Spinal cord (tissue), 10 donors: ENCODE measurements around the gene NF1. TPM values are rescaled to one million over a fixed set of nuclear protein-coding genes. Genes with fewer than 3 reads are reported as not detected.
"Not testable (repeated sequence)": the region's sequence is repeated elsewhere in the genome, so short reads cannot be mapped to it uniquely, and the experiment has no call there.

Experiments used
- DNase-seq, 6 donors: peaks; one replicate each; pipeline versions ENCODE4 v3.0.0 to v3.0.0-alpha.2; 2013 to 2015; ENCODE audit warnings: low spot score in 6 of 6, low read depth in 4 of 6
- H3K27ac ChIP-seq: one replicate; pipeline ENCODE4 v1.5.1; 2013; ENCODE audit warnings: low read depth, low read length, control low read depth
- H3K27me3 ChIP-seq: one replicate; pipeline ENCODE4 v1.6.1; 2013; ENCODE audit warnings: low read length; ENCODE audit not compliant: control insufficient read depth, insufficient read depth
- H3K36me3 ChIP-seq: one replicate; pipeline ENCODE4 v1.6.1; 2013; ENCODE audit warnings: low read length; ENCODE audit not compliant: control insufficient read depth, insufficient read depth
- H3K4me1 ChIP-seq: one replicate; pipeline ENCODE4 v1.6.1; 2013; ENCODE audit warnings: low read length; ENCODE audit not compliant: control insufficient read depth, insufficient read depth
- H3K4me3 ChIP-seq: one replicate; pipeline ENCODE4 v1.5.1; 2013; ENCODE audit warnings: low read depth, low read length, control low read depth
- H3K9me3 ChIP-seq: one replicate; pipeline ENCODE4 v1.6.1; 2013; ENCODE audit warnings: low read length; ENCODE audit not compliant: control insufficient read depth, insufficient read depth
- WGBS: methylation state at CpG from one replicate; pipeline ENCODE4 v1.1.5; 2013; ENCODE audit warnings: missing lambda C conversion rate; ENCODE audit not compliant: insufficient coverage; 5-methylcytosine and 5-hydroxymethylcytosine counted together
- polyA plus RNA-seq, 2 donors: library from polyadenylated mRNA; unstranded; fragments of 120-200 nt; gene quantifications; one replicate each; pipeline ENCODE4 v1.2.1, GENCODE V29; 2013; ENCODE audit not compliant: insufficient read length in 2 of 2
- total RNA-seq, 2 donors: library from RNA; depleted of rRNA in 1 of 2; stranded (reverse); fragments of 120-200 nt in 1 of 2; fragments of >200 nt in 1 of 2; gene quantifications; one replicate each; pipeline versions ENCODE4 v1.2.3 to v1.2.4, GENCODE V29; 2013 to 2014
- donor health status: healthy.

The NF1 gene
- total and polyA plus RNA-seq, 4 donors: 41.1 to 140 (median 54.9) TPM

DNA sequence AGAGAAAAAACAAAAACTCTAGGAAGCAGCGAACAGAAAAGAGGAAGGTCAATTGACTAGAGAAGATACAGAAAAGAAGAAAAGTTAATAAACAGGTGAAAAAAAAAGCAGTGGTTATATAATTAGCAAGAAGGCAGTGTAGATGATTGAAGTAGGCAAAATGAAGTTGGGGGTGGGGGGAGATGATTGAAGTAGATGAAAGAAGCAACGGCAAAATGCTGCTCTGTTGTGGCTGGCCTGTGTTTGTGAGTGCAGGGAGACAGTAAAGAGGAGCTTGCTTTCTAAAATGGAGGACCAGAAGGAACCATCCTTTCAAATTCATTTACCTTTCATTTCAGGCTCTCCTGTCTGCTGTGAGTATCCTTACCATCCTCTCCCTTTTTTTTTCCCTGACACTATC lies 215.5 kb downstream of the NF1 start:
- Histone ChIP-seq H3K4me3 (no peak overlapping the region), H3K9me3 (no peaks in the 10 kb centered on the region), H3K27me3 (no peaks in the 10 kb centered on the region), H3K4me1 (no peaks in the 10 kb centered on the region), H3K36me3 (no peaks in the 10 kb centered on the region), H3K27ac (no peak overlapping the region)
- 46% methylated on average over 2 of the region's 2 CpGs for WGBS
- DNase-seq: no peak

GRCh38 chr17:31310886-31311285 lies 216.1 kb downstream of the NF1 start:
- Histone ChIP-seq H3K4me3 (no peak overlapping the region), H3K9me3 (no peaks in the 10 kb centered on the region), H3K4me1 (no peaks in the 10 kb centered on the region), H3K36me3 (no peaks in the 10 kb centered on the region), H3K27ac (no peak overlapping the region), H3K27me3 (no peaks in the 10 kb centered on the region)
- 89% methylated on average over 1 of the region's 7 CpGs for WGBS
- no peak for DNase-seq

- H3K27me3 ChIP-seq: no peaks in the 10 kb centered on the region
- no peaks in the 10 kb centered on the region for H3K9me3 ChIP-seq
- H3K27ac ChIP-seq: no peak overlapping the region
- H3K4me3 ChIP-seq: no peak overlapping the region
- no peaks in the 10 kb centered on the region for H3K4me1 ChIP-seq
- WGBS: no CpG with 5 or more reads among the region's 3 CpGs
- no peak for DNase-seq
- H3K36me3 ChIP-seq: no peaks in the 10 kb centered on the region
These were observed 216.7 kb downstream of the NF1 start for GRCh38 chr17:31311526-31311925.

- not testable (repeated sequence) for H3K9me3 ChIP-seq, H3K4me1 ChIP-seq, DNase-seq, H3K27ac ChIP-seq, H3K27me3 ChIP-seq, H3K4me3 ChIP-seq, H3K36me3 ChIP-seq
- 95% methylated on average over 4 of the region's 7 CpGs for WGBS
These were observed 217.4 kb downstream of the NF1 start for GRCh38 chr17:31312223-31312622.

- no peak within 1 kb of the TSS for H3K27ac ChIP-seq
- DNase-seq: no peak
- H3K4me1 ChIP-seq: no peaks in the 10 kb centered on the region
- H3K9me3 ChIP-seq: no peaks in the 10 kb centered on the region
- no peaks in the 10 kb centered on the region for H3K36me3 ChIP-seq
- no CpG with 5 or more reads among the region's 3 CpGs for WGBS
- H3K4me3 ChIP-seq: no peak within 1 kb of the TSS
- no peaks in the 10 kb centered on the region for H3K27me3 ChIP-seq
These were observed 219.4 kb downstream of the NF1 start, which contains the start of gene EVI2B for GRCh38 chr17:31313982-31314781. EVI2B (minus strand) TSS chr17:31314054; CDS start chr17:31305609, 8,445 bp downstream.

- Histone ChIP-seq H3K4me1 (no peaks in the 10 kb centered on the region), H3K9me3 (no peaks in the 10 kb centered on the region), H3K4me3 (no peak overlapping the region), H3K27ac (no peak overlapping the region), H3K27me3 (no peaks in the 10 kb centered on the region), H3K36me3 (no peaks in the 10 kb centered on the region)
- DNase-seq: no peak
- no CpG with 5 or more reads among the region's 3 CpGs for WGBS
These were observed 220.0 kb downstream of the NF1 start for GRCh38 chr17:31314782-31315100.

GRCh38 chr17:31318298-31318801 lies 223.6 kb downstream of the NF1 start:
- Histone ChIP-seq H3K27me3 (no peaks in the 10 kb centered on the region), H3K4me1 (no peaks in the 10 kb centered on the region), H3K36me3 (no peaks in the 10 kb centered on the region), H3K9me3 (no peaks in the 10 kb centered on the region), H3K4me3 (peak overlapping the region; percentile 31), H3K27ac (peak overlapping the region; percentile 73)
- DNase-seq: peak in 4 of 6 donors; percentile 33 to 86 (median 66)
- WGBS: 50% methylated on average over 2 of the region's 8 CpGs

GRCh38 chr17:31318851-31319661 lies 224.3 kb downstream of the NF1 start:
- no peaks in the 10 kb centered on the region for H3K27me3 ChIP-seq
- WGBS: 10% methylated on average over 2 of the region's 5 CpGs
- H3K4me3 ChIP-seq: peak overlapping the region; percentile 31
- no peak for DNase-seq
- peak overlapping the region; percentile 73 for H3K27ac ChIP-seq
- no peaks in the 10 kb centered on the region for H3K4me1 ChIP-seq
- H3K9me3 ChIP-seq: no peaks in the 10 kb centered on the region
- no peaks in the 10 kb centered on the region for H3K36me3 ChIP-seq

GRCh38 chr17:31320241-31320640 lies 225.5 kb downstream of the NF1 start:
- Histone ChIP-seq H3K9me3 (no peaks in the 10 kb centered on the region), H3K27me3 (no peaks in the 10 kb centered on the region), H3K4me1 (no peaks in the 10 kb centered on the region), H3K27ac (no peak overlapping the region), H3K4me3 (no peak overlapping the region), H3K36me3 (no peaks in the 10 kb centered on the region)
- peak in 1 of 6 donors; percentile 16 for DNase-seq
- WGBS: no CpG with 5 or more reads among the region's 2 CpGs
